Ureter (tissue), 1 donor: ENCODE data around the gene NRL. TPM values are rescaled to one million over a fixed set of nuclear protein-coding genes. Genes with fewer than 3 reads are reported as not detected.
"Not testable (repeated sequence)": the region's sequence is repeated elsewhere in the genome, so short reads cannot be mapped to it uniquely, and the experiment has no call there.

Experiments used
- DNase-seq: peaks from one replicate; pipeline ENCODE4 v3.0.0-alpha.2; 2020; ENCODE audit warnings: low spot score
- total RNA-seq: library from RNA; stranded (reverse); gene quantifications from one replicate; pipeline ENCODE4 v1.2.4, GENCODE V29; 2023
- donor health status: DM: yes; HTN: yes; CAD: no.

Gene NRL
- total RNA-seq, 1 donor from 2014 or later = 3.9 TPM

DNA sequence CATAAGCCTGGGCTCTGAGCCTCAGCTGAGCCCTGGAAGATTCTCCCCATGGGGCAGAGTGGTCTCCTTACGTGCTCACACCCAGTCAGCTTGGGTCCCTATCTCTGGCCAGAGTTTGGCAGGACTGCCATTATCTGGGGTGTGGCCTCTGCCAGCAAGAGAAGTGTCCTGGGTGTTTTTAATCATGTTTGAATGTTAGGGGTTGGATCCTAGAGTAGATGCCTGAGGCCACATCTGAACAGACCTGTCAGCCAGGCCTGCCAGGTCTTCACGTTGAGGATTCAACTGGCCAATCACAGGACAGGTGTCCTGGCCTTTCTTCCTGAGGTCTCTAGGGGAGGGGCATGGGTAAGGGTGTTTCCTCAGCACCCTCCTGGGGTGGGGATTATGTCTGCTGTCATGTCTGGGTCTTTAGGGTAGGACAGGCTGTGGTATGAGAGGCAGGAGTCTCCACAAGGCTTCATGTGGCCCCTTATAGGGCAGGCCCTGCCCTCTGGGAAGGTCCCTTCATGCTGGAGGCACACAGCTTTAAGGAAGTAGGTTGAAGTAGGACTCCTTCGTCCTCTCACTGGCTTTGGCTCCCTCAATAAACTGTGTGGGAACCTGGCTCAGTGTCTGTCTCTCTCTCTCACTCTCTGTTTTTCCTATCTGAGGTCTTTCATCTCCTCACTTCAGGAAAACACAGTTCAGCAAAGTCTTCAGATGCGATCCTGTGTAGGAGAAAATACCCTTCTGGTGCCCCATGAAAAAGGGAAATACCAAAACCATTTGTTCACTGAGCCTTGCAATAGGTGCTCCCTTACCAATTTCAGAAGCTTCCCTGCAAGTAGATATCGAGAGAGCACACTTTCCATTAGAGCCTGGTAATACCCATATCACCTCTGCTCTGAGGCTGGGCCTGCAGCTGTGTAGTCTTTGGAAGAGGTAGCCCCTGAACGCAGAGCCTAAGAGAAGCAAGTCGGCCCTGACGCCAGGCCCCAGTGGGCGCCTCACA lies 9.0 kb upstream of the NRL start:
- no peak for DNase-seq

DNA sequence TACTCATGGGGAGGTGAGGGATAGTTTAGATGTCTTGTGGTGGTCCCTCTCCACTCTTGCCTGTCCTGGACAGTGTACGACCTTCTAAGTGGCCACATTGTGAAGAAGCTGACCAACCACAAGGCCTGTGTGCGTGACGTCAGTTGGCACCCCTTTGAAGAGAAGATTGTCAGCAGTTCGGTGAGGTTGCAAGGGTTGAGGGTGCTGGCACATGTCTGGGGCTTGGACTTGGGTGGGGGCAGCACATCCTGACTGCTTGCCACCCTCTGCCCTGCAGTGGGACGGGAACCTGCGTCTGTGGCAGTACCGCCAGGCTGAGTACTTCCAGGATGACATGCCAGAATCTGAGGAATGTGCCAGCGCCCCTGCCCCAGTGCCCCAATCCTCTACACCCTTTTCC lies 8.1 kb upstream of the NRL start:
- DNase-seq = no peak

DNA sequence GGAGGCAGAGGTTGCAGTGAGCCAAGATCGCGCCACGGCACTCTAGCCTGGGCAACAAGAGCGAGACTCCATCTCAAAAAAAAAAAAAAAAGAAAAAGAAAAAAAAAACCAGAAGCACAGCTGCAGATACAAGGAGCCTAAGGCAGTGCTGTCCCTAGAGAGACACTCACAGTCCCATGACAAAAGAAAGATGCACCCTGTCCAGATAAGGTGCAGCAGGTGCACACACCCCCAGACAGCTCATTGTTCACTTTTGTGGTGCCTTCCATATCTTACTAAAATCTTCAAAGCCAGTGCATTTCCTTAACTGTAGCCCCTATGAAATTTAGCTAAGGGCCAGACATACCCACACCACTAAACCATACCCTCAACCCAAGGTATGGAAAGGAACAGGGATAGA lies 7.7 kb upstream of the NRL start:
- DNase-seq = no peak

DNA sequence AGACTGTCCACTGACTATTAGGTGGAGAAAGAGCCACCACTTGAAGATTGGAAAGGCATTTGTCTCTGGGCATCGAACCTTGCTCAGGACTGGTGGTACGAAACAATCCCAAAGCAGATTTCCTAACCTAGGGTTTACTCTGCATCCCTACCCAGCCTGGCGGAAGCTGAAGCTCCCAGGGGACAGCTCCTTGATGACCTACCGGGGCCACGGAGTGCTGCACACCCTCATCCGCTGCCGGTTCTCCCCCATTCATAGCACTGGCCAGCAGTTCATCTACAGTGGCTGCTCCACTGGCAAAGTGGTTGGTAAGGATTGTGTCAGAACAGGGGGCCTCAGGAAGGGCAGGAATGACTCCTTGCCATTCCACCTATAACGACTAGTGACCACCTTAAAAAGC lies 6.5 kb upstream of the NRL start:
- no peak for DNase-seq

DNA sequence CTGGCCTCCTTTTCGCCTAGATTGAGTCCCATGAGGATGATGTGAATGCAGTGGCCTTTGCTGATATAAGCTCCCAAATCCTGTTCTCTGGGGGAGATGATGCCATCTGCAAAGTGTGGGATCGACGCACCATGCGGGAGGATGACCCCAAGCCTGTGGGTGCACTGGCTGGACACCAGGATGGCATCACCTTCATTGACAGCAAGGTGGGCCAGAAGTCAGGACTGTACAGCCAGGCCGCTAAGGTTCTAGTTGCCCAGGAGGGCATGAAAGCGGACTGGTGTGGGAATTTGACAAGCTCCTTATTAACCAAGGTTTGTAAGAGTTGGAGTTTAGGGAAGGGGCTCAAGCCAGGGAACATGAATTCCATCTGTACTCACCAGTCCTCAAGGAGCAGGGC lies 4.9 kb upstream of the NRL start:
- DNase-seq = no peak

DNA sequence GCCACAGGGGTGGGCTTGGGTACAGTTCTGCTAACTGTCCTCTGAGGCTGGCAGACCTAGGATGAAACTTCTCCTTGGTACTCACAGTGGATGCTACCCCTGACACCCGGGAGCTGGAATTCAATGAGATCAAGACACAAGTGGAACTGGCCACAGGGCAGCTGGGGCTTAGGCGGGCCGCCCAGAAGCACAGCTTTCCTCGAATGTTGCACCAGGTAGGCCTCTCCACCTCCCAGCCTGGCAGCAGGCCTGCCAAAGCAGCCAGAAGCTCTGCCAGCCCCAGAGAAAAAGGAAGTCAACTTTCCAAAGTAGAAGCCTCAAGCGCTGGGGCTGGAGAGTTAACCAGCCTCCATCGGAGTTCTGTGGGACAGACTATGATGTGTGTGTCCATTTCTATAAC lies 2.4 kb upstream of the NRL start:
- DNase-seq = no peak

DNA sequence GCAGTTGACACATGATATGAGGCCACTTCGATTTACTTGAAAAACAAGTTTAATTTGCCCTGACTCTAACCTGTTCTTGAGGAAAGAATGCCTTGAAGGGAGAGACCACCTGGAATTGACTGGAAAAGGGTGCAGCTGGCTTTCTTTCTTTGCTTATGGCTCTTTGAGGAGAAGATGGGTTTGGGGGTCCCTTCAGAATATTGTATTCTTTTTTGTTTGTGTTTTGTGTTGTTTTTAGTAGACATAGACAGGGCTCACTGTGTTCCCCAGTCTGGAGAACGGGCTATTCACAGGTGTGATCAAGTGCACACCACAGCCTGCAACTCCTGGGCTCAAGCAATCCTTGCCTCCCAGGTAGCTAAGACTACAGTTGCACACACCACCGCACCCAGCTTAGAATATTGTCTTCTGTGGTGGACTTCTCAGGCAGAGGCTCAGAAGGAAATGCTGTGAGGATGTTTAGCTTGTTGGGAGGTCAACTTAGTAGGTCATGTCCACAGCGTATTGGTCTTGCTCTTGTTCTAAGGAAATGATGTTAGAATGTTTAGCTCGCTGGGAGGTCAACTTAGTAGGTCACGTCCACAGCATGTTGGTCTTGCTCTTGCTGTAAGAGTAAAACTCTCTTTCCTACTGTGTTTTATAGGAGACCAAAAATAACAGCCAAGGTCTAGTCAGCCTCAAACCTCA lies 1.5 kb upstream of the NRL start:
- no peak for DNase-seq

DNA sequence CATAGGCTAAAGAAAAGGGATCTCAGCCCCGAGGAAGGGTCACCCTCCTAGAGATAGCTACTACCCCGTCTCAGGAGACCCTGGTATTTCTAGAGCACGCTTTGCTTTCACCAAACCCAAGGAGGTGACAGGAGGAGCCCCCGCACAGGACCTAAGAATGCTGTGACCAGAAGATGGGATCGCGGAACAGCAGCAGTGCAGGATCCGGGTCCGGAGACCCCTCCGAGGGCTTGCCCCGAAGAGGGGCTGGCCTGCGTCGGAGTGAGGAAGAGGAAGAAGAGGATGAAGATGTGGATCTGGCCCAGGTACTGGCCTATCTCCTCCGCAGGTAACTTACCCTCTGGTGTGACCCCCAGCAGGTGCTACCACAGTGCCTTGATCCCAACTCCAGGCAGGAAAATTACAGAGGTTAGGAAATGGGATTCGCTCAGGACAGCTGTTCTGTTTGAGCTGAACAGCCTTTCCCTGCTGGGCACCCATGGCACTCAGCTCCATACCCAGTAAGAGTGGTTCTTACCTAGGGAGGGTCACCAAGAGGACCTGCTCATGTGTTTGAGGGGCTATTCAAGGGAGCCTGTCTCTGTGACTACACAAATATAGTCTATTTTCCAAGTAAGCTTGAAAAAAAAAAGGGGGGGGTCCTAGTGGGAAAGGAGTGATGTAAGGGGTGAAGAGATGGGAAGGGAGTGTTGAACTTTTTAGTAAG lies 826 bp upstream of the NRL start:
- DNase-seq = no peak

DNA sequence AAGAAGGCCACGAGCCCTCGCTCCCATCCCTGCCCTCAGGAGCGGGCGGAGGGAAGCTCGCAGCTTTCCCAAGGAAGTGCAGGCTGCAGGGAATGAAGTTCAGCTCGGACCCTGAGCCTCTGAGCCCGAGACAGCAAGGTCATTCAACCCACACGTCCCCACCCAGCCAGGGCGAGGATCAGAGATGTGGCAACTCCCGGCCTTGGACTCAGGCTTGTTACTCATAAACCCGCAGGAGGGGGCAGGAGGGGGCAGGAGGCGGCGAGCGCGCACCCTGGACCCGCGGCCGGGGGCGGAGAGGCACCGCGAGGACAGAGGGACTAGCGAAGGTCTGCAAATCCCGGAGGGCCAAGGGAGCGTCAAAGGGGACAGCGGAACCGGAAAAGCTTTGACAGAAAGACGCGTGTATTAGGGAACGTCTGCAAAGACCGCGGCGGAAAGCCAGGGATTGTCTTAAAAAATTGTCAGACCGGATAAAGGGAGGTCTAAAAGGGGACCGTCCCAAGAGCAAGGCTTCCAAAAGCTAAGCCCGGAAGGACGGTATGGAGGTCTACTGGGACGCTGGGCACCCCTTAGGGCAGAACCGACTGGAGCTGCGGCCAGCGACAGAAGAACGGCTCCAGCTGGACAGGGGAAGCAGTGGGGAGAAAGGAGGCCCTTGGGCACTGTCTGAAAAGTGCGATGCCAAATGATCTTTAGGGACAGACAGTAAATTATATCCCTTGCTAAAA lies 783 bp downstream of the NRL start:
- peak; percentile 89 for DNase-seq

DNA sequence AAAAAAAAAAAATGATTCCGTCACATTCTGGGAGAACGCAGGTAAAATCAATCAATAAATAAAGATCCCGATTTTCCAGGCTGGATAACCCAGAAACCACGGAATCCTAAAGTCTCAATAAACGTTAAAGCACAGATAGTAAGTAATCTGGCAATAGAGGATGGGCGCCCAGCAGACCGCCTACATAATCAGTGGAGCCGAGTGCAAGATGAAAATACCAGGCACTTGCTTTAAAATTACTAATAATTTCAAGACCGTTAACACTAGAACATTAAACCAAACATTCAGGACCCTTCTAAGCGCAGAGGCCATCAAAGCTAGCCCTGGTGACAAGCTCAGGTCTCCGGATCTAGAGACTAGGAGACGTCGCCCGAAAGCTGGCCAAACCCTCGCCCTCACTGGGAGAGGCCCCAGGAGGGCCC lies 1.4 kb downstream of the NRL start:
- no peak for DNase-seq

DNA sequence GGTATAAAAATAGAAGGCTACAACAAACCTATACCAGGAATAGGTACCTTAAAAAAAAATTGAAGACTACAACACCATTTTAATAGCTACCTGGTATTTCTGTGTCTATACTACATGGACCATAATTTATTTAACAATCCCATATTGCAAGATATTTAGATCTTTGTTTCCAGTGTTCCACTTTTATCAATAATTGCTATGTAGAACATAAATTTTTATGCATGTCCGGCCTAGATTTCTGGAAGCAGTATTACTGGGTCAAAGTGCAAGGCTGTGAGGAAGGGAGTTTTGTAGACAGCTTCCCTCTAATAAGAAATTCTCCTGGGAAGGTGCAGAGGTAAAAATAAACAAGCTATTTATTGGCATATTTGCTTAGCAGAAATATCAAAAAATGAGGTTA lies 4.2 kb downstream of the NRL start:
- no peak for DNase-seq

DNA sequence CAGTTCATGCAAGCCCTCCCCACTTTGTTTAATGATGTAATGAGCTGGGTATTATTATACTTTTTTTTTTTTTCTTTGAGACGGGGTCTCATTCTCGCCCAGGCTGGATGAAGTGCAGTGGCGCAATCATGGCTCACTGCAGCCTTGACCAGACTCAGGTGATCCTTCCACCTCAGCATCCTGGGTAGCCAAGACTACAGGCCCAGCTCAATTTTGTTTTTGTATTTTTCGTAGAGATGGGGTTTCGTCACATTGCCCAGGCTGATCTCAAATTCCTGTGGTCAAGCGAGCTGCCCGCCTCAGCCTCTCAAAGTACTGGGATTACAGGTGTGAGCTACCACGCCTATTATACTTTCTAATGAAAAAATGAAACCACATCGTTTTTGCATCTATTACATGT lies 4.7 kb downstream of the NRL start:
- no peak for DNase-seq

DNA sequence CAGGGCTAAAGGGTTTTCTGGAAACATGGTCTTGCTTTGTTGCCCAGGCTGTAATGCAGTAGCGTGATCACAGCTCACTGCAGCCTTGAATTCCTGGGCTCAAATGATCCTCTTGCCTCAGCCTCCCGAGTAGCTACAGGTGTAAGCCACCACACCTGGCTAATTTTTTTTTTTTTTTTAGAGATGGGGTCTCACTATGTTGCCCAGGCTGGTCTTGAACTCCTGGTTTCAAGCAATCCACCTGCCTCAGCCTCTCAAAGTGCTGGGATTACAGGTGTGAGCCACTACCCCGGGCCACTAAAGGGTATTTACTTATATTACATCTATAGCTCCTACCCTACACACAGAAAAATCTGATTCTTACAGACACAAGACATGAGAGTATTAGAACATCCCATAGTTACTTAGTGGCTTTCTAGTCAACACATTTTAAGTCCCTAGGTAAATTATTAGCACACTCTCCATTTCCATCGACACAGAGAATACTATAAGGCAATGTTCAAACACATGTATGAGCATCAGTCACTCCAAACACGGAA lies 6.3 kb downstream of the NRL start:
- DNase-seq = no peak

DNA sequence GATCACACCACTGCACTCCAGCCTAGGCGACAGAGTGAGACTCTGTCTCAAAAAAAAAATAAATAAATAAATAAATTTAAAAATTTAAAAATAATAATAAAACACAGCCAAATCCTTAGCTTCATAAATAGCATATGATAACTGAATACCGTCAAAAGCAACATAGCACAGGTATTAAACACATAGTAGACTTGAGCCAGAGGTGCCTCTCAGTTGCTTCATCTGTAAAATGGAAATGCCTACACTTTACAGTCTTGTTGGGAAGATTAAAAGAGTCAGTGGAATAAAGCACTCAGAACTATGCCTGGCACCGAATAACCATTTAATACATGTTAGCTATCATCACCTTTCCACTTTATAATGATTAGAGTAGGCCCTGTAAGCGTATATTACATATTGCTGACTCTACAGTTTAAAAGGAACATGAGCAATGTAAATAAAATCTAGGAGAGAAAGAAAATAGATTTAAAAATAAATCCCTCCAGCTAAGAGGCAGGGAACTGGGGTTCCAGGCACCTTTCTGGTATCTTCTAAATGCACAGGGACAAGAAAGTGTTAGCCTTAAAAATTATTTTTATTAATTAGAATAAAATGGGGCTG lies 8.0 kb downstream of the NRL start:
- no peak for DNase-seq

DNA sequence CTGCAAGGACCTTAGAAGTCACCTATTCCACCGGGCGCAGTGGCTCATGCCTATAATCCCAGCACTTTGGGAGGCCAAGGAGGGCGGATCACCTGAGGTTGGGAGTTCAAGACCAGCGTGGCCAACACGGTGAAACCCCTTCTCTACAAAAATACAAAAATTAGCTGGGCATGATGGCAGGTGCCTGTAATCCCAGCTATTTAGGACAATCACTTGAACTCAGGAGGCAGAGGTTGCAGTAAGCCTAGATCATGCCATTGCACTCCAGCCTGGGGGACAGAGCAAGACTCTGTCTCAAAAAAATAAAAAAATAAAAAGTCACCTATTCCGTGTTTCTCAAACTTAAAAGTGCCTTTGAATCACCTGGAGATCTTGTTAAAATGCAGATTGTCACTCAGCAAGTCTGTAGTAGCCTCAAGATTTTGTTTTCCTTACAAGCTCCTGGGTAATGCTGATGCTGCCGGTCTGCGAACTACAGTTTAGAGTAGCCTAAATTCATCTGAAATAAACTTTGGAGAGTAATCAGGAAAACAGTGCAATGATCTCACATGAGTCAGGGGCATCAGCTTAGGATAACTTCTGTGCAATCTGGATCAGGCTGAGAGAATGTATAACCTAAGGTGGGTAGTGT lies 9.0 kb downstream of the NRL start:
- DNase-seq = not testable (repeated sequence)

DNA sequence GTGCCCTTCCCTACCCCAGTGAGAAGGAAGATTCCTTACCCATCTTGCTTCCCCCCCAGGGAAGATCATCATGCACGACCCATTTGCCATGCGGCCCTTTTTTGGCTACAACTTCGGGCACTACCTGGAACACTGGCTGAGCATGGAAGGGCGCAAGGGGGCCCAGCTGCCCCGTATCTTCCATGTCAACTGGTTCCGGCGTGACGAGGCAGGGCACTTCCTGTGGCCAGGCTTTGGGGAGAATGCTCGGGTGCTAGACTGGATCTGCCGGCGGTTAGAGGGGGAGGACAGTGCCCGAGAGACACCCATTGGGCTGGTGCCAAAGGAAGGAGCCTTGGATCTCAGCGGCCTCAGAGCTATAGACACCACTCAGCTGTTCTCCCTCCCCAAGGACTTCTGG lies 11.3 kb downstream of the NRL start:
- no peak for DNase-seq

DNA sequence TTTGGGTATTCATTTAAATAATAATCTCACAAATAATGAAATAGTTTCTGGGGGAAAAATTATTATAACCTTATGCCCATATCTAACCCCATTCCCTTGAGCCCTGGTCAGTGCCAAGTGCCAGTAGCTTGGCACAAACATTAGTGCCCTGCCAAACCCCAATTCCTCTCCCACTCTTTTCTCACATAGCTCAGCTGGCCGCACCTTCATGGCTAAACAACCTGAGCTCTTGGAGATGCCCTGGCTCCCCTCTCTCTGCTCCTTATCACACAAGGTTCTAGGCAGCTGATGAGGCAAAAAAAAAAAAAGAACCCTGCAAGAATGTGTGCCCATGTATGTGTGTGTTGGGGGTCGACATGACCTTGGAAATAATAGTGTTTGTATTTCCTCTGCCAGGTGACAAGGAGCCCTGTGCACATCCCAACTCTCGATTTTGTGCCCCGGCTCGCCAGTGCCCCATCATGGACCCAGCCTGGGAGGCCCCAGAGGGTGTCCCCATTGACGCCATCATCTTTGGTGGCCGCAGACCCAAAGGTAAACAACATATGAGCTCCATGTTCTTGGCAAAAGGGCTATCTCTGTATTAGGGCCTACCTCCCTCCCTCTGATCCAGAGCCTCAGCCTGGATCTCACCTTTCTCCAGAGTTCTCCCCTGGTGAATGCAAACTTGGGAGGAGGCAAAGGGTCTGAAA lies 12.2 kb downstream of the NRL start:
- no peak for DNase-seq

DNA sequence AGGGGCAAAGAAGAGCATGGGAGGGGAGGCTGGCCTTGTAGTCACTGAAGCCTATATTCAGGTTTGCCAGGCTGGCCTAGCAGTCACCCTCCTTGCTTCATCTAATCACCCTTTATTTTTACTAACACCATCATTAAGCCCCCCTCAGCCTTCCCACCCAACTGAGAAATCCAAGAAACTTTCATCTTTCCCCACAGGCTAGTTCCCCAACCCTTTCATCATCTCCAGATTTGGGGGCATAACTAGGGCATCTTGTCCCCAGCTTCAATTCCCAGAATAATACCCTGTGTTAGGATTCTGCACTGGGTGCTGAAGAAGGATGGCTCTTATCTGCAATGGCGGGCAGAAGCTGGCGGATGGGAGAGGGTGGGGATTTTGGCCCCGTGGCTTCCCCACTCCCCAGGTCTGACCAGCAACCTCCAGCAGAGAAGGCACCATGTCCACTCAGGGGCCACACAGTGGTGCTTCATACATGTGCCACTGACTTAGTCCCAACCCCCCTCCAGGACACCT lies 13.7 kb downstream of the NRL start:
- no peak for DNase-seq

DNA sequence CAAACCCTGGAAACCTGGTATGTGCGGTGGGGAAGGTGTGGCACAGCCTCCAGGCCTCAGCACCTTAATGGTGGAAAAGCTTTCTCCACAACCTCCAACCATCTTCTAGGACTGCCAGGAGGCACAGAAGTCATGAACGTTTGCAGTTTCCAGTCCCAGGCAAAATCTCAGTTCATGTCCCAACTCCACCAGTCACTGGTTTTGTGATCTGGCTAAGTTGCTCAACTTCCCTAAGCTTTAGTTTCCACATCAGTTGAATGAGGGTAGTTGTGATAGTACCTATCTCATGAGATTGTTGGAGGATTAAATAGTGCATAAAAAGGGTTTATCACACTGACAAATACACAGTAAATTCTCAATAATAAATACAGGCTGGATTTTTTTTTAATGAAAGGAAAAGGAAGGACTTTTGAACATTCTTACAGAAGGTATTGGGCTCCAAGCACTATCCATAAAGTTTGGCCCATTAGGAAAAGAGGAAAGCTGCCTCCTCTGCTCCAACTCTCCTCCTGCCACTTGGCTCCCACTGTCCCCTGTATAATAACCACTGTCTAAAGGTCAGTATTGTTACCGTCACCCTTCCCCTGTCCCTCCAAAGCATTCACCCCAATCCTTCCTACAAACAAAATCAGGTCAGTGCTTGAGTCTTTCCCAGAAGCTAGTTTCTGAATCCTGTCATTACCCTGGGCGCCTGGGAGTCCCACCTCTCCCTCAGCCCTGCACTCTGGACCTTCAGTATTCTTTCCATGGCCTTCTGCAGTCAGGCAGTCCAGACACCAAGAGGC lies 14.4 kb downstream of the NRL start:
- DNase-seq = no peak
